Hepatocyte (in vitro differentiated cells): ENCODE measurements around the gene CLEC3A. TPM values are rescaled to one million over a fixed set of nuclear protein-coding genes. Genes with fewer than 3 reads are reported as not detected.

Source experiments
- DNase-seq: peaks from one replicate; pipeline ENCODE4 v3.0.0-alpha.2; 2016; ENCODE audit warnings: low spot score
- H2AFZ ChIP-seq: fragments of 200-600 bp; sonication (generic); 2 replicates; pipeline ENCODE4 v1.6.0; 2016; ENCODE audit warnings: antibody characterized with exemption, mild to moderate bottlenecking
- H3K27ac ChIP-seq: fragments of 200-600 bp; sonication (generic); 2 replicates; pipeline ENCODE4 v1.5.1; 2016; ENCODE audit warnings: mild to moderate bottlenecking
- H3K27me3 ChIP-seq: fragments of 200-600 bp; sonication (generic); 2 replicates; pipeline ENCODE4 v1.6.1; 2016
- H3K36me3 ChIP-seq: fragments of 200-600 bp; sonication (generic); replicated peaks from 2 replicates; pipeline ENCODE4 v1.5.1; 2016; ENCODE audit warnings: low read depth; ENCODE audit not compliant: insufficient read depth
- H3K4me1 ChIP-seq: fragments of 200-600 bp; sonication (generic); 2 replicates; pipeline ENCODE4 v1.5.1; 2016; ENCODE audit warnings: mild to moderate bottlenecking, moderate library complexity; ENCODE audit not compliant: insufficient read depth
- H3K4me2 ChIP-seq: fragments of 200-600 bp; sonication (generic); 2 replicates; pipeline ENCODE4 v1.6.0; 2016
- H3K4me3 ChIP-seq: fragments of 200-600 bp; sonication (generic); 2 replicates; pipeline ENCODE4 v1.5.1; 2016; ENCODE audit warnings: mild to moderate bottlenecking
- H3K79me2 ChIP-seq: fragments of 200-600 bp; sonication (generic); 2 replicates; pipeline ENCODE4 v1.6.0; 2017; ENCODE audit warnings: mild to moderate bottlenecking
- H3K9me2 ChIP-seq: fragments of 200-600 bp; sonication (generic); replicated peaks from 2 replicates; pipeline ENCODE4 v1.6.0; 2017; ENCODE audit warnings: mild to moderate bottlenecking; ENCODE audit not compliant: insufficient read depth
- H3K9me3 ChIP-seq: fragments of 200-600 bp; sonication (generic); 2 replicates; pipeline ENCODE4 v1.5.1; 2016; ENCODE audit warnings: low read depth, mild to moderate bottlenecking
- H4K20me1 ChIP-seq: fragments of 200-600 bp; sonication (generic); 2 replicates; pipeline ENCODE4 v1.6.0; 2016; ENCODE audit warnings: mild to moderate bottlenecking; ENCODE audit not compliant: insufficient read depth, poor library complexity, severe bottlenecking
- EZH2 ChIP-seq: fragments of 200-600 bp; sonication (generic); IDR thresholded peaks from 2 replicates; pipeline ENCODE4 v1.6.1; 2016; ENCODE audit warnings: antibody characterized with exemption, mild to moderate bottlenecking, borderline replicate concordance
- EZH2phosphoT487 ChIP-seq: fragments of 200-600 bp; sonication (generic); IDR thresholded peaks from one replicate; pipeline ENCODE4 v1.6.1; 2018; ENCODE audit warnings: antibody characterized with exemption, mild to moderate bottlenecking, low read depth, moderate library complexity; ENCODE audit not compliant: unreplicated experiment, severe bottlenecking
- WGBS: methylation state at CpG from one replicate; pipeline ENCODE4 v1.1.6; 2016; ENCODE audit warnings: low lambda C conversion rate; ENCODE audit errors: missing lambda C conversion rate; 5-methylcytosine and 5-hydroxymethylcytosine counted together
- polyA plus RNA-seq: library from polyadenylated mRNA; unstranded; fragments of >200 nt; fragmentation: Nextera tagmentation; extraction: Ambion mirVana; gene quantifications from 2 replicates; pipeline ENCODE4 v1.2.1, GENCODE V29; 2016
- total RNA-seq: library from RNA; depleted of rRNA; stranded (reverse); fragments of >200 nt; gene quantifications from 2 replicates; pipeline ENCODE4 v1.2.3, GENCODE V29; 2014
- TF ChIP-seq, protein P1 (sequence below): fragments of 200-600 bp; sonication (generic); IDR thresholded peaks from 2 replicates; pipeline ENCODE4 v1.5.1; 2016; ENCODE audit warnings: antibody characterized with exemption, mild to moderate bottlenecking; ENCODE audit not compliant: poor library complexity

The CLEC3A gene
- total and polyA plus RNA-seq, 2 experiments from 2014 or later: 3.5 to 3.8 TPM

GRCh38 chr16:78075800-78076199 lies 53.5 kb downstream of the CLEC3A start:
- Histone ChIP-seq H3K27me3 (no peaks in the 10 kb centered on the region), H3K36me3 (no peaks in the 10 kb centered on the region), H3K4me3 (no peak overlapping the region), H3K9me3 (no peaks in the 10 kb centered on the region), H3K79me2 (no peaks in the 10 kb centered on the region), H3K4me2 (no peak overlapping the region), H3K4me1 (no peaks in the 10 kb centered on the region), H2AFZ (no peak overlapping the region), H3K9me2 (no peaks in the 10 kb centered on the region), H4K20me1 (no peaks in the 10 kb centered on the region), H3K27ac (no peak overlapping the region)
- DNase-seq: no peak
- 87% methylated on average over 3 of the region's 3 CpGs for WGBS
- no peak for TF ChIP-seq EZH2phosphoT487
- TF ChIP-seq EZH2: no peak
- TF ChIP-seq, protein P1, sequence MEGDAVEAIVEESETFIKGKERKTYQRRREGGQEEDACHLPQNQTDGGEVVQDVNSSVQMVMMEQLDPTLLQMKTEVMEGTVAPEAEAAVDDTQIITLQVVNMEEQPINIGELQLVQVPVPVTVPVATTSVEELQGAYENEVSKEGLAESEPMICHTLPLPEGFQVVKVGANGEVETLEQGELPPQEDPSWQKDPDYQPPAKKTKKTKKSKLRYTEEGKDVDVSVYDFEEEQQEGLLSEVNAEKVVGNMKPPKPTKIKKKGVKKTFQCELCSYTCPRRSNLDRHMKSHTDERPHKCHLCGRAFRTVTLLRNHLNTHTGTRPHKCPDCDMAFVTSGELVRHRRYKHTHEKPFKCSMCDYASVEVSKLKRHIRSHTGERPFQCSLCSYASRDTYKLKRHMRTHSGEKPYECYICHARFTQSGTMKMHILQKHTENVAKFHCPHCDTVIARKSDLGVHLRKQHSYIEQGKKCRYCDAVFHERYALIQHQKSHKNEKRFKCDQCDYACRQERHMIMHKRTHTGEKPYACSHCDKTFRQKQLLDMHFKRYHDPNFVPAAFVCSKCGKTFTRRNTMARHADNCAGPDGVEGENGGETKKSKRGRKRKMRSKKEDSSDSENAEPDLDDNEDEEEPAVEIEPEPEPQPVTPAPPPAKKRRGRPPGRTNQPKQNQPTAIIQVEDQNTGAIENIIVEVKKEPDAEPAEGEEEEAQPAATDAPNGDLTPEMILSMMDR: no peak

GRCh38 chr16:78081341-78081740 lies 59.0 kb downstream of the CLEC3A start:
- no peaks in the 10 kb centered on the region for H3K27me3 ChIP-seq
- no peak for TF ChIP-seq EZH2
- TF ChIP-seq EZH2phosphoT487: no peak
- TF ChIP-seq, protein P1: no peak

More at GRCh38 chr16:78081341-78081740, 59.0 kb downstream of the CLEC3A start:
- Histone ChIP-seq H3K27ac (no peak overlapping the region), H4K20me1 (no peaks in the 10 kb centered on the region), H3K36me3 (no peaks in the 10 kb centered on the region), H3K4me3 (no peak overlapping the region), H3K79me2 (no peaks in the 10 kb centered on the region), H3K4me2 (no peak overlapping the region), H2AFZ (no peak overlapping the region), H3K9me2 (no peaks in the 10 kb centered on the region), H3K9me3 (no peaks in the 10 kb centered on the region), H3K4me1 (no peaks in the 10 kb centered on the region)
- 85% methylated on average over 4 of the region's 4 CpGs for WGBS
- DNase-seq: no peak

Other genes starting within 250 kb of the CLEC3A start
- 3.1 and 5.2 TPM in 2 replicates for gene VAT1L, start 234.0 kb upstream of the CLEC3A start, total RNA-seq
- 5.9 and 7.2 TPM in 2 replicates for gene VAT1L, start 234.0 kb upstream of the CLEC3A start, polyA plus RNA-seq
- gene WWOX, start 77.1 kb downstream of the CLEC3A start, total RNA-seq: 39.8 and 44.3 TPM in 2 replicates
- 17.0 and 20.4 TPM in 2 replicates for gene WWOX, start 77.1 kb downstream of the CLEC3A start, polyA plus RNA-seq